ENCODE data around the gene SFN. TPM values are rescaled to one million over a fixed set of nuclear protein-coding genes. Genes with fewer than 3 reads are reported as not detected.

SFN gene
- polyA plus RNA-seq, 1 donor: 0.10 TPM

DNA sequence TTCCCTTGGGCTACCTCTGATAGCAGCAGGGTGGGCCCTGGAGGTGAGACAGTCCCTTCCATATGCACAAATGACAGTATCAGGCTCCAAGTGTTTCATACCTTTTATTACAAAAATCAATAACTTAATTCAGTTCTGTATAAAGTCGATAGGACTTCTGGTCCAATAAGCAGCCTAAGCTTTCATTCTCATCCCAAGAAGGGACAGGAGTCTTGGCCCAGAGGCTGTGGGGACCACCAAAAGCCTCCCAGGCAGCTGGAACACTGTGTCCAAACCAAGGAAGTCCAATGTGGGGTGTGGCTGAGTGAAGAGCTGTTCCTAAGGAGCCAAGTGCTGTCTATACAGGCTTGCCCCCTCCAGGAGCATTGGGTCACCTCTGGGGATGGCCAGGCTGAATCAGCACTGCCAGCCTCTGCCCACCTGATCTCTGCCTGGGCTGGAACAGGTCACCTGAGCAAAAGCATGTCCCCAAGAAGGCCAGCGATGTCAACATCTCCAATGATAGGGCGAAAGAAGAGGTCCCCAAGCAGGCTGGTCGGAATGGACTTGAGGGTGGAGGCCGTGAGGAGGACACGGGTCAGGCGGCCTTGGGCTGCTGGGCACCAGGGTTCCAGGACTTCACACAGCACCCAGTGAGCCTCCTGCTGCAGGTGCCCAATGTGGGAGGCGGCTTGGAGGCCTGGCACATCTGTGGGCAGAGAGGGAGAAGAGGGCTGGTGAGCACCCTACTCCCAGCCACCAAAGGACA lies 48.6 kb downstream of the SFN start:
- no peak for DNase-seq (ENCODE audit: low read depth)

DNA sequence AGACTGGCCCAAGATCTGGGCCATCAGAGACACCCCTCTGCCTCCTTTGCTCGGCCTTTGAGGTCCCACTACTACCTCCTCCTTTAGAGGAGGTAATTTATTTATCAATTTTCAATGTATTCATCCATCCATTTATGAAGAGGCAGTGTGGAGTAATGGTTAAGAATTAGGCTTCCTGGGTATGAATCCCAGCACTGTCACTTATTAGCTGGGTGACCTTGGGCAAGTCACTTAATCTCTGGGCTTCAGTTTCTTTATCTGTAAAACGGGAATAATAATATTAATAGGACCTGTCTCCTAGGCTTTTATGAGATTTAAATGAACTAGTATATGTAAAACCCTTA lies 49.2 kb downstream of the SFN start:
- DNase-seq (ENCODE audit: low read depth): no peak

GRCh38 chr1:26913389-26913753 lies 50.4 kb downstream of the SFN start:
- DNase-seq (ENCODE audit: low read depth): no peak

Other genes with a start within 250 kb of the SFN start
- 41.5 TPM for gene ARID1A, start 167.1 kb upstream of the SFN start, polyA plus RNA-seq (ENCODE audit: insufficient read length)
- gene PIGV, start 75.2 kb upstream of the SFN start, polyA plus RNA-seq (ENCODE audit: insufficient read length): 7.1 TPM
- 14.9 TPM for gene ZDHHC18, start 36.5 kb upstream of the SFN start, polyA plus RNA-seq (ENCODE audit: insufficient read length)
- 19.1 TPM for gene GPN2, start 27.1 kb downstream of the SFN start, polyA plus RNA-seq (ENCODE audit: insufficient read length)
- gene GPATCH3, start 37.3 kb downstream of the SFN start, polyA plus RNA-seq (ENCODE audit: insufficient read length): 9.9 TPM
- gene NR0B2, start 50.8 kb downstream of the SFN start, polyA plus RNA-seq (ENCODE audit: insufficient read length): not detected
- 50.2 TPM for gene NUDC, start 58.6 kb downstream of the SFN start, polyA plus RNA-seq (ENCODE audit: insufficient read length)
- gene KDF1, start 97.3 kb downstream of the SFN start, polyA plus RNA-seq (ENCODE audit: insufficient read length): not detected
- gene TRNP1, start 130.5 kb downstream of the SFN start, polyA plus RNA-seq (ENCODE audit: insufficient read length): 0.96 TPM
- 0.65 TPM for gene TENT5B, start 149.7 kb downstream of the SFN start, polyA plus RNA-seq (ENCODE audit: insufficient read length)